Activated T-helper 17 cell treated with anti-CD3 and anti-CD28 coated beads, Interleukin-2, amount 50 U/mL, for 72 hours (primary cell): ENCODE data around the gene RNF4. TPM values are rescaled to one million over a fixed set of nuclear protein-coding genes. Genes with fewer than 3 reads are reported as not detected.

ENCODE experiments used
- ATAC-seq: fragments of 150-1000 bp; cut with Tn5 transposase; replicated peaks from 2 replicates; pipeline ENCODE4 v1.10.0; 2021; ENCODE audit warnings: mild to moderate bottlenecking, moderate library complexity
- H3K27ac Mint-ChIP-seq: one replicate; pipeline ENCODE4 v1.8.0; 2022; ENCODE audit warnings: mixed read lengths
- H3K27me3 Mint-ChIP-seq: one replicate; pipeline ENCODE4 v1.8.0; 2022; ENCODE audit warnings: mixed read lengths
- H3K36me3 Mint-ChIP-seq: one replicate; pipeline ENCODE4 v1.8.0; 2022; ENCODE audit warnings: low read depth, mild to moderate bottlenecking, mixed read lengths
- H3K4me1 Mint-ChIP-seq: one replicate; pipeline ENCODE4 v1.8.0; 2022; ENCODE audit warnings: mixed read lengths
- H3K4me3 Mint-ChIP-seq: one replicate; pipeline ENCODE4 v1.8.0; 2022; ENCODE audit warnings: mild to moderate bottlenecking, mixed read lengths
- H3K9me3 Mint-ChIP-seq: one replicate; pipeline ENCODE4 v1.8.0; 2022; ENCODE audit warnings: mixed read lengths
- total RNA-seq, 2 donors: library from RNA; stranded (reverse); gene quantifications; one replicate each; pipeline ENCODE4 v1.2.3, GENCODE V29; 2022

The RNF4 gene
- total RNA-seq, 2 donors from 2014 or later = 90.8 to 97.1 TPM

- peak overlapping the region; percentile 71 for H3K4me3 Mint-ChIP-seq
- peak overlapping the region; percentile 81 for H3K27ac Mint-ChIP-seq
- peak; percentile 62 for ATAC-seq
Measured at GRCh38 chr4:2484993-2485392, 16.1 kb downstream of the RNF4 start.

GRCh38 chr4:2485956-2486355 lies 17.1 kb downstream of the RNF4 start:
- Mint-ChIP-seq H3K27ac (peak overlapping the region; percentile 81), H3K4me3 (peak overlapping the region; percentile 71), H3K4me1 (peaks cover 56% of the 10 kb centered on the region), H3K27me3 (no peaks in the 10 kb centered on the region), H3K36me3 (peaks cover 46% of the 10 kb centered on the region), H3K9me3 (no peaks in the 10 kb centered on the region)
- no peak for ATAC-seq

More at GRCh38 chr4:2484993-2485392, 16.1 kb downstream of the RNF4 start:
- Mint-ChIP-seq H3K27me3 (no peaks in the 10 kb centered on the region), H3K36me3 (peaks cover 46% of the 10 kb centered on the region), H3K9me3 (no peaks in the 10 kb centered on the region), H3K4me1 (peaks cover 62% of the 10 kb centered on the region)

GRCh38 chr4:2486981-2487380 lies 18.1 kb downstream of the RNF4 start:
- no peak for ATAC-seq
- Mint-ChIP-seq H3K27me3 (no peaks in the 10 kb centered on the region), H3K36me3 (peaks cover 46% of the 10 kb centered on the region), H3K4me3 (peak overlapping the region; percentile 71), H3K4me1 (peaks cover 47% of the 10 kb centered on the region), H3K27ac (peak overlapping the region; percentile 81), H3K9me3 (no peaks in the 10 kb centered on the region)

- Mint-ChIP-seq H3K27ac (peak overlapping the region; percentile 46), H3K4me3 (peak overlapping the region; percentile 15), H3K9me3 (no peaks in the 10 kb centered on the region), H3K27me3 (no peaks in the 10 kb centered on the region), H3K36me3 (peaks cover 52% of the 10 kb centered on the region), H3K4me1 (peaks cover 43% of the 10 kb centered on the region)
- ATAC-seq = peak; percentile 87
Measured at GRCh38 chr4:2487632-2488031, 18.7 kb downstream of the RNF4 start.

- peaks cover 34% of the 10 kb centered on the region for H3K4me1 Mint-ChIP-seq
- peaks cover 68% of the 10 kb centered on the region for H3K36me3 Mint-ChIP-seq
- no peak for ATAC-seq
- peak overlapping the region; percentile 30 for H3K27ac Mint-ChIP-seq
- H3K9me3 Mint-ChIP-seq = no peaks in the 10 kb centered on the region
- no peaks in the 10 kb centered on the region for H3K27me3 Mint-ChIP-seq
- no peak overlapping the region for H3K4me3 Mint-ChIP-seq
Measured at GRCh38 chr4:2489081-2489805, 20.3 kb downstream of the RNF4 start.

GRCh38 chr4:2489841-2490552 lies 21.1 kb downstream of the RNF4 start:
- Mint-ChIP-seq H3K27me3 (no peaks in the 10 kb centered on the region), H3K9me3 (no peaks in the 10 kb centered on the region), H3K4me1 (peaks cover 26% of the 10 kb centered on the region), H3K4me3 (no peak overlapping the region), H3K27ac (peak overlapping the region; percentile 30), H3K36me3 (peaks cover 71% of the 10 kb centered on the region)
- ATAC-seq = no peak

- H3K9me3 Mint-ChIP-seq = no peaks in the 10 kb centered on the region
- no peak overlapping the region for H3K4me3 Mint-ChIP-seq
- H3K36me3 Mint-ChIP-seq = peaks cover 96% of the 10 kb centered on the region
- ATAC-seq = no peak
- H3K27ac Mint-ChIP-seq = peak overlapping the region; percentile 51
- peaks cover 2% of the 10 kb centered on the region for H3K4me1 Mint-ChIP-seq
- H3K27me3 Mint-ChIP-seq = no peaks in the 10 kb centered on the region
Measured at GRCh38 chr4:2492970-2493369, 24.1 kb downstream of the RNF4 start.

- H3K36me3 Mint-ChIP-seq = peaks cover 98% of the 10 kb centered on the region
Measured at GRCh38 chr4:2494992-2495391, 26.1 kb downstream of the RNF4 start.

GRCh38 chr4:2497324-2497723 lies 28.4 kb downstream of the RNF4 start:
- Mint-ChIP-seq H3K4me1 (peaks cover 11% of the 10 kb centered on the region), H3K27me3 (no peaks in the 10 kb centered on the region), H3K27ac (no peak overlapping the region), H3K4me3 (no peak overlapping the region), H3K9me3 (no peaks in the 10 kb centered on the region), H3K36me3 (peaks cover 100% of the 10 kb centered on the region)
- no peak for ATAC-seq

More at GRCh38 chr4:2494992-2495391, 26.1 kb downstream of the RNF4 start:
- Mint-ChIP-seq H3K4me3 (no peak overlapping the region), H3K27ac (no peak overlapping the region), H3K4me1 (no peaks in the 10 kb centered on the region), H3K27me3 (no peaks in the 10 kb centered on the region), H3K9me3 (no peaks in the 10 kb centered on the region)
- ATAC-seq = no peak

- no peak overlapping the region for H3K27ac Mint-ChIP-seq
- H3K36me3 Mint-ChIP-seq = peaks cover 100% of the 10 kb centered on the region
- no peak for ATAC-seq
- no peaks in the 10 kb centered on the region for H3K27me3 Mint-ChIP-seq
- peaks cover 11% of the 10 kb centered on the region for H3K4me1 Mint-ChIP-seq
- no peaks in the 10 kb centered on the region for H3K9me3 Mint-ChIP-seq
- no peak overlapping the region for H3K4me3 Mint-ChIP-seq
Measured at GRCh38 chr4:2497931-2498330, 29.0 kb downstream of the RNF4 start.

GRCh38 chr4:2500547-2500946 lies 31.6 kb downstream of the RNF4 start:
- Mint-ChIP-seq H3K36me3 (peaks cover 95% of the 10 kb centered on the region), H3K27ac (no peak overlapping the region)
- peak; percentile 90 for ATAC-seq

GRCh38 chr4:2501034-2501594 lies 32.2 kb downstream of the RNF4 start:
- Mint-ChIP-seq H3K36me3 (peaks cover 95% of the 10 kb centered on the region), H3K4me1 (peaks cover 11% of the 10 kb centered on the region), H3K4me3 (no peak overlapping the region), H3K27ac (peak overlapping the region; percentile 17), H3K27me3 (no peaks in the 10 kb centered on the region), H3K9me3 (no peaks in the 10 kb centered on the region)
- ATAC-seq = no peak

More at GRCh38 chr4:2500547-2500946, 31.6 kb downstream of the RNF4 start:
- Mint-ChIP-seq H3K27me3 (no peaks in the 10 kb centered on the region), H3K4me3 (no peak overlapping the region), H3K9me3 (no peaks in the 10 kb centered on the region), H3K4me1 (peaks cover 11% of the 10 kb centered on the region)

GRCh38 chr4:2503809-2504208 lies 34.9 kb downstream of the RNF4 start:
- ATAC-seq = no peak
- Mint-ChIP-seq H3K9me3 (no peaks in the 10 kb centered on the region), H3K4me3 (no peak overlapping the region), H3K27ac (peak overlapping the region; percentile 14), H3K4me1 (peaks cover 19% of the 10 kb centered on the region), H3K36me3 (peaks cover 95% of the 10 kb centered on the region), H3K27me3 (no peaks in the 10 kb centered on the region)

GRCh38 chr4:2507259-2507658 lies 38.4 kb downstream of the RNF4 start:
- Mint-ChIP-seq H3K9me3 (no peaks in the 10 kb centered on the region), H3K4me3 (no peak overlapping the region), H3K36me3 (peaks cover 91% of the 10 kb centered on the region), H3K4me1 (peaks cover 13% of the 10 kb centered on the region), H3K27me3 (no peaks in the 10 kb centered on the region), H3K27ac (no peak overlapping the region)
- no peak for ATAC-seq

GRCh38 chr4:2507855-2508254 lies 38.9 kb downstream of the RNF4 start:
- Mint-ChIP-seq H3K27ac (no peak overlapping the region), H3K4me3 (no peak overlapping the region), H3K27me3 (no peaks in the 10 kb centered on the region), H3K36me3 (peaks cover 90% of the 10 kb centered on the region), H3K4me1 (peaks cover 13% of the 10 kb centered on the region), H3K9me3 (no peaks in the 10 kb centered on the region)
- ATAC-seq = no peak
